Activated CD8-positive, alpha-beta memory T cell treated with anti-CD3 and anti-CD28 coated beads, Interleukin-2, amount 50 U/mL, for 24 hours (primary cell): ENCODE results near the gene ADAMTS3.

Experiments used
- DNase-seq: peaks from one replicate; pipeline ENCODE4 v3.0.0-alpha.2; 2020; ENCODE audit errors: extremely low read depth

ADAMTS3 gene

DNA sequence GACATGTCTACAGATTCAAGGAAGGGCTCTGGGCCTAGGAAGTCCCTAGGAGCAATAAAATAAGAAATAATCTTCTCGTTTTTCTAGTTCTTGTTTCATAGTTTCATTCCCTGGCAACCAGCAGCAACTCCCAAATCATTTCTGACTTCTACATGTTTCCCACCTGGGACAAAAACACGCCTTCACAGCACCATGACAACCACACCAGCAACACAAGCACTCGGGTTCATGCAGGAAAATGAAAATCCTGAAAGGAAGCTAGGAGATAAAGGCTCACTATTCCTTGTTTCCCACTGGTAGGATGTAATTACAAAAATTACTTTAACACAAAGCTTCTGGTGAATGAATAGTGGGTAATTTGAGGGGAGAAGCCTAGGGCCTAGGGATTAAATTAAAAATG is 158.9 kb downstream of the ADAMTS3 start:
- no peak for DNase-seq

DNA sequence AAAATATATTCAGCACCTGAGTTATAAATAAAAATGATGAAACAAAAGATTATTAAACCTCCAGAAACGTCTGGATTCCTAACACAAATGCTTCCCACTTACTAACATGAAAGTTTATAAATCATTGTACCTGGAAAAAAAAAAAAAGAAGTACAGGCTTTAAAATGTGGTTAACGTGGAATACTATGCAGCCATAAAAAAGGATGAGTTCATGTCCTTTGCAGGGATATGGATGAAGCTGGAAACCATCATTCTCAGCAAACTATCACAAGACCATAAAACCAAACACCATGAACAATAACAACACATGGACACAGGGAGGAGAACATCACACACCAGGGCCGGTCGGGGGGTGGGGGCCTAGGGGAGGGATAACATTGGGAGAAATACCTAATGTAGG is 160.5 kb downstream of the ADAMTS3 start:
- no peak for DNase-seq

DNA sequence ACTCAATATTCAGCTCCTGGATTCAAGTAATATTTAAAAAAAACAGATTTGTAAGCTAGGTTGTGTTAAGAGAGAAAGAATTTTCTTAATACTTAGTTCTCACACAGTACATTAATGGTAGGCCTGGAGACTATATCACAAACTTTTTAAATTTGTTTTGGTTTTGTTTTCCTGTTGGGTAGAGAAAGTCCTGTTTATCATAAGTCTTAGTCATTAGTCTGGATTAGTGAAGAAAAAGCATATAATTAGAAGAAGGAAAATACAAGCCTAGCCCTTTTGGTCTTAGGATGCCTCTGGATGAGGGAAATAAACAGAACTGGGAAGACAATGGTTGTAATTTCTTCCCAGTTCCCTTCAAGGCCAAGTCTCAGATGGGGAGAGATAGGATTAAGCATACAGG is 163.6 kb downstream of the ADAMTS3 start:
- no peak for DNase-seq

DNA sequence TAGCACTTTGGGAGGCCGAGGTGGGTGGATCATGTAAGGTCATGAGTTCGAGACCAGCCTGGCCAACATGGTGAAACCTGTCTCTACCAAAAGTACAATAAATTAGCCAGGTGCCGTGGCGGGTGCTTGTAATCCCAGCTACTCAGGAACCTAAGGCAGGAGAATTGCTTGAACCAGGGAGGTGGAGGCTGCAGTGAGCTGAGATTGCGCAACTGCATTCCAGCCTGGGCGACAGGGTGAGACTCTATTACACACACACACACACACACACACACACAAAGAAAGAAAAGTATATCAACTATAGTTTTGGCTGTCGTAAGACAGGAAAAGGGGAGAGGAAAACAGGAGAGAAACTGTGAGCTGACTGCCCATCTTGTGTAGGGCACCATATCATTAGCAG is 171.7 kb downstream of the ADAMTS3 start:
- DNase-seq, result no peak

DNA sequence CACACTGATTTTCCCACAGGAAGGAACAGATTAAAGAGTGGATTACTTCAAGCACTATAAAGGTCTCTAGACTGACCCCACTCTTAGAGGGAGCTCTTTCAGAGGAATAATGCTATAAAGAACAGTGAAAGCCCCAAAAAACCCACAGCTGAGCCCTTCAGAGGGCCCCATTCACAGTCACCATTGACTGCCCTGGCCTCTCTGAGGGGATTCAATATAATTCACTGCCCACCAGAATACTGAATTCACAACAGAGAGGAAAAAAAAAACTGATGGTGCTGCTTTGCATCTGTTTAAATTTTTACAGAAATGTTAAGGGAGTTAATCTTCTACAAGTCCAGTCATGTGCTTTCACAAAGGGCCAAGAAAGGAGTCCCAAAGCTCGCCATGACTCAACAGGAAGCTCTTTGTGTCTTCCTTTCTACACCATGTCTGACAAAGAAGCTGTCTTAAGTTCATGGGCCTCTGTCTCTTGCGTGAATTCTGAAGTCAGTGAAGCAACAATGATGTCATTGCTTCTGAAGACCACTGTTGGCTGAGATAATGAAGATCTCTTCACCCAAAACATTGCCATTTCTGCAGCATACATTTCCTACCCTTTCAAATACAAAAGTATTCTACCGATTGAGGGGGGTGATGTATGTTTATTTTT is 174.9 kb downstream of the ADAMTS3 start:
- DNase-seq, result no peak

DNA sequence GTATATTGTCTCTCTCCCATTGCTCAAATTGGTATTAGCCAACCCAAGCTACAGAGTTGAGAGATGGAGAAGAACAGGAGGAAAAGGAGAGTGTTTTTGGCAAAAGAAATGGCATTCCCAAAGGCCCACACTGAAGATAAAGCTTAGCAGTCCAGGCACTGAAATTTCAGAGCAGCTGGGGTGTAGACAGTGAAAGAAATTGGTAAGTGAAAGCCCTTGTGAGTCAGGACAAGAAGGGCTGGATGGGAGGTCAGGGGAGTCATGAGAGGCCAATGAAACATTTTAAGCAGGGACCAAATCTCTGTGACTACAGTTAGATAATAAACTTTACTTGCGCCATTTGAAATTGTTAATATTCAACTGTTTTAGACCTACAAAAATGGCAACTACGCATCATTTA is 177.7 kb downstream of the ADAMTS3 start:
- DNase-seq, result no peak

DNA sequence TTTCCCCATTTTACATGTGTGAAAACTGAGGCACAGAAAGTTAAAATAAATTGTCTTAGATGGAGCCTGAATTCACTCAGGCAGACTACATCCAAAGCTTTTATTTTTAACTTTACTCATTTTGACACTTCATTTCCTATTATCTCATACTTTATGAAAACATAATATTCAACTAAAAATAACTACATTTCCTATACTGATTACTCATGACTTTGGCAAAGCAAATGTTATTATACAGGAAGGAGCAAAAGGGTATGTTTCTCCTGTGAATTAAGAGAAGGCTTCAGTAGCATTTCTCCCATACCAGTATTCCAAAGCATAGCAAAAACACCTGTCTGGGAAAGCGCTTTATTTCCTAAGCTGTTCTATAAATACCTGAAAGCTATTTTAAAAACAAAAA is 178.6 kb downstream of the ADAMTS3 start:
- DNase-seq, result no peak

DNA sequence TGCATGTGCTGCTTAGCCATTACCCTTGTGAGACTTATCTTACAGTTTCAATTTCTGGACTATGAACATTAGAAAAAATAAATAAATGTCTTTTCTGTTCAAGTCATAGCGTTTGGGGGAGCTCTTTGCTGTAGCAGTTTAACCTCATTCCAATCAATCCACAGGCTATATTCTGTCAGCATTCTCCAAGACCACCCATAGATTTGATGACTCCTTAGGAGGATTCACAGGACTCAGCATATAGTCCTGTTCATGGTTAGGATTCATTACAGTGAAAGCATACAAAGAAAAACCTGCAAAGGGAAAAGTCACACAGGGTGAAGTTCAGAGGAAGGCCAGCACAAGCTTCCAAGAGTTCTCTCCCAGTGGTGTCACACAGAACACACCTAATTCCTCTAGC is 180.5 kb downstream of the ADAMTS3 start:
- no peak for DNase-seq

DNA sequence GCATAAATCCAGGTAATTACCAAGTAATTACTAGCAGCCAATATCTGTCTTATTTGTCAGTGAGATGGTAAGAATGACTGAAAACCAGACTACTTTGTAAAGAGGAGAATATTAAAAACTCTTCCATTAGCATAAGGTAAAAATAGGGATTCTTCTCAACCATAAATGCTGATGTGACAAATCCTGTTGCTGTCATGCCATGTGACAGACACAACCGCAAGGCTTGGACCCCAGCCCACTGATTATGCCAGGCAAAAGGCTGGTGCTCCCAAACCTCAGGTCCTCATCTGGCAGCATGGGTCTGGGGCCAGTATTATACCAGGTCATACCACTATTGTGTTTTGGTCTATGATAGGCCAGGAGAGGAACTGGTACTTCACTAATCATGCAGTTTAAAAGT is 181.1 kb downstream of the ADAMTS3 start:
- no peak for DNase-seq

DNA sequence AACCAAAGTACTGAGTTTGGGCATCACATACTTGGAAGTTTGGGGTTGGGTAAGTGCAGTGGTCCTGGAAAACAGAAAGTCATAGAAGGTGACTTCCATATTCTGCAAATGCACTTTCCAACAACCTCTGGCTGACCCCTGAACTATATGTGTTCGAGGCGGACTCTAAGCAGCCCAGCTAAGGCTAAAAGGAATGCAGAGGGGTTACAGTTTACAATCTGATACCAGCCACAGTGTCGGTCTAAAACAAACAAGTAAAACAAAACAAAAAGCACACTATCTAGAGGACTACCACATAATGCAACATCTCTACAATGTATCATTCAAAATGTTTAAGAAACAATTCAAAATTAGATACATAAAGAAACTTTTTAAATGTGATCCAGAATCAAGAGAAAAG is 185.6 kb downstream of the ADAMTS3 start:
- DNase-seq, result no peak

DNA sequence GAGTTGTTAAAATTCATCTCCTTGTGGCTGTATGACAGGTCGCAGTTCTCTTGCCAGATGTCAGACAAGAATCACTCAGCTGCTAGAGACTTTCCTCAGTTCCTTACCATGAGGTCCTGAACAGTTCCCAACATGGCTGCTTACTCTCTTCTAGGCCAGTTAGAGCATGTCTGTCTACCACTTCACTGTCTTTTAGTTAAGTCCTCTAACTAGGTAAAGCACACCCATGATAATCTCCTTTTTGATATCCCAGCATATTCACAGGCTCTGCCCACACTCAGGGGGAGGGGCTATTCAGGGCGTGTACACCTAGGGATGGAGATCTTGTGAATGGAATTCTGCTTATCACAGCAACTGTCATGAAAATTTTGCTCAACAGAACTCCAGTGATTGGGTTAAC is 190.1 kb downstream of the ADAMTS3 start:
- DNase-seq, result no peak

DNA sequence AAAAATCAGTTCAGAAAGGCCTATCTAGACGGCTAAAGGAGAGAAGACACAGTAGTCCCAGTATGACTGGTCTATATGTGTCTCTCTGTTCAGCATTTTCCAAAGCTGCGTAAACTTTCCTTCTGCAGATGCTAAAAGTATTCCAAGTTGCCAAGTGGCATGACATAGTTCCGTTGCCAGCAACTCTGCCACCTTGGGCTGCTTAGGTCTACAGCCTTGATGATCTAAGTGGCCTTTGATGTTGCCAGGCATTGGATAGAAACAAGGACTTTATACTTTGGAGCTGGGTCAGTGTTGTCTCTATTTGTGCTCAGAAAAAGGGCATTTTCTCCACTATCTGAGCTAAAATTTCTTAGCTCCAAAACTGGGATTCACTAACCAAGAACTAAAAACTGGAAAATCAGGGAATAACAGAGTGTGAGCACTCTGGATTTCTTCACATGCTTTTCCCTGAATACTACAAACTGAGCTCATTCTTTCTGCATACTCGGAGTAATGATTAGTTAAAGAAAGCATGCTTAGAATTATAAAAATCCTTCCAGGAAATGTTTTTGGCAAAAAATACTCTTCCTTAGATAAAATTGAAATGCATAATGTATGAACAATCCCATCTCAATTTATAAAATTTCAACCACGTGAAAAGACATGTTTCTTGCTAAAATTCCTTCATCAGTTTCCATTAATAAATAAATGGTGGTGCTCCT is 191.4 kb downstream of the ADAMTS3 start:
- DNase-seq, result no peak

DNA sequence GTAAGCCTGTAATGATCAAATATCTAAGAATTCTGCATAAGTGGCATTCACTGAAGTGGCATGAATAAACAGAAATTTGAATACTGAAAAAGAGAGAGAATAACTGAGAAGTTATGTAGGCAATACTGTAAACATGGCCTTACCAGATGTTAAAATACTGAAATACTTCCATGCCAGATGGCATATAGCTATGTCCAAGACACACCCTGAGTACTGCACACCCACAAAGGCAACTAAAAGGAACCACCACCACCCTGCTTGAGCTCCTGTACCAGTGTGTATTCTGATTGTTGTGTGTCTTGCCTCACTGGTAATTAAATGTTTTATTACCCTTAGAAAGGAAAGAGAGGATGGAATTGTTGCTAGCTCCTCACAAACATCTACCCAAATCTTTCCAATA is 192.1 kb downstream of the ADAMTS3 start:
- no peak for DNase-seq

DNA sequence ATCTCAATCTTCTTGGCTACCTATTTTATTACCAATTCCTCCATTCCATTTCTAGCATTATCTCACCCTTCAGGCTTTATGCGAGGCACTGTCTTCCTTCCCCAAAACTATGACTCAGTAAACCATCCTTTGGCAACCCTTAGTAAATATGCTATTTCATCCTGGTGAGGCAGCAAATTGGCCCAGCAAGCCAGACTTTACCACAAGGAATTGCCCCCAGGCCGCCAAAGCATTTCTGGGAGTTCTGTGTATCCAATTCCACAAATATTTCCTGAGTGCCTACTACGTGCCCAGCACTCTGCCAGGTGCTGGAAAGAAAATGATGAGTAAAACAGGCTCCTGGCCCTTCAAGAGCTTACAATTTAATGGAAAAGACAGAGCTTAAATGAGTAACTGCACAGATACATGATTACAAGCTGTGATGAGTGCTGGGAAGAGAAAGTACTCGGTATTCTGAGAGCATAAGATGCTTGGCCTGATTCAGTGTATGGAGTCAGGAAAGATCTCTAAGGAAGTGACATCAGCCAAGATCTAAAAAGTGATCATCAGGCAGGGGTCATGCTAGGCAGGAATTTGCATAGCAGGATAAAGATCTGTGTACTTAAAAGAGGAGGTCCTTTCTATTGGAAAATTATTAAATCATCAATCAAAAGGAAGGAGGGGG is 193.8 kb downstream of the ADAMTS3 start:
- DNase-seq, result no peak

DNA sequence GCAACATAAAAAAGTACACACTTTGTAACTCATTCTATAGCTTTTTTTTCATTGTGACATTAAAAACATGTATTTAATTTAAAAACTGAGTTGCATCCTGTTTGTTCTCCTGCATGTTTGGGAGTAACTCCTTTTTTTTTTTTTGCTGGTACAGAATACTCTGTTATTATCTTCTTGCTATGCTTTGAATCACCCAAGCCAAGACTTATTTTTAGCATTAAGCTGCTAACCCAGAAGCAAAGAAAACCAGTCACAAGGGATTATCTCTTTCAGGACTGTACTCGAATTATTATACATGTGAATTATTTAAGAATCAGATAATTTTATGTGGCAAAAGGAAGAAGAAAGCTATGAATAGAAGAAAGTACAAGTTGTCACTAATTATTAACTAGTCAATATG is 194.9 kb downstream of the ADAMTS3 start:
- DNase-seq, result no peak

DNA sequence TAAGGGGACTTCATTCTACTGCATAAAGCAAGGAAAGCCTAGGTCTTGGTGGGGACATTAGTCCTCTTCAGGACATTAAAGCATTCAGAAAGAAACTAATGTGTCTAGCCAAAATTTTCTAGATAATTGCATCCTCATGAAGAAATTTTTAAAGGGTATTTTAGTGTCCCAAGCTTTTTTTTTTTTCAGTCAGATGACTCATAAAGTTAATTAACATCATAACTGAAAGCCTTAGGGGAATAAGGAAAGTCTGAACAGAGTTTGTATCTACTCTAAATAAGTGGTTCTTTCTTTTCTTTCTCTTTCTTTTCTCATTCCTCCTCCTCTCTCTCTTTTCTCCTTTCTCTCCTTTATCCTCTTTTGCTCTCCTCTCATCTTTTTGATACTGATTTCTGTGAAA is 202.4 kb downstream of the ADAMTS3 start:
- DNase-seq, result no peak

DNA sequence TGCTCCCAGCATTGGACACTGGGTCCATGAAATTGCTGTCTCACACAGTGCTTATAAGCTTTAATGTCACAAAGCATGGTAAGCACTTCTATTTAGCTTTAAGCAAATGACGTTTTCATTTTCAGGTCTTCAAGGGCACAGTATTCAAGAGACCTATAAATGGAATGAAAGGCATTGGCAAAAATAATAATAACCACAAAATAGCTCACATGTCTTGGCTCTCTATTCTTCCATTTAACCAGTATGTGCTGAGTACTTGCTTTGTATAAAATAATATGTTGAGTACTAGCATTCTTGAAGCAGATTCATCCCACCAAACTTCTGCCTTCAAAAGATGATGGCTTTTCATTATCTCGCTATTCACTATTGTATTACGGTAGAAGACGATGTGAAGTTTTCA is 203.0 kb downstream of the ADAMTS3 start:
- no peak for DNase-seq

DNA sequence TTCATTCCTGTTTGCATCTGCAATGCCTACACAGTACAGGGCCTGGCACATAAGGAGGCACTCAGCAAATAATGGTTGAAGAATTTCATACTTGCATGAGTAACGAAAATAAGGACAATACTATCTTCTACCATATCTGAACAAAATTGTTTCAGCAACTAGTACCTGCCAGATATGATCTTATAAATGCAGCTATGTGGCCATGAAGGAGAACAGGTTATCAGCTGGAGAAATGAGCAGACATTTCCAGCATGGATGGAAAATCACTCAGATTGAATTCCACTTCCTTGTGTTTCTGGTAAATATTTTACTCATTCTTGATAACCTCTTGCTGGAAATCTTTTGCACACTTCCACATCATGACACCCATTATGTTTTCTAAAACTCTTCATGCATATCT is 204.0 kb downstream of the ADAMTS3 start:
- no peak for DNase-seq

DNA sequence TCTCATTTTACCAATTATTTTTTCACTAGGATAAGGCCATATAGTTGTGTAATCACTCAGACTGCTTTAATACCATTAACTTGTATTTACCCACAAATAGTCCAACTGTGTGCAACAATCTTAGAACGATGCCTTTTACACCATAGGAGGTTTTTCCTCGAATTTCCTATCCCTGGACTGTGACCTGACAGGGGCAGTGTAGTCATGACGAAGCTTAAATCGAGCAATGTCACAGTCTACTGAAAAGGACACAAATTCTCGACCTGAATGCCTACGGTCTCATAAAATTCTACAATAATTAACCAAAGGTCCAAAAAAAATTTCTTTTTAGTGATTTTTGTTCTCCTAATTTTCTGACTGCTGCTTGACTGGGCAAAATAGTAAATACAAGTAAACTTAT is 208.9 kb downstream of the ADAMTS3 start:
- DNase-seq, result no peak

DNA sequence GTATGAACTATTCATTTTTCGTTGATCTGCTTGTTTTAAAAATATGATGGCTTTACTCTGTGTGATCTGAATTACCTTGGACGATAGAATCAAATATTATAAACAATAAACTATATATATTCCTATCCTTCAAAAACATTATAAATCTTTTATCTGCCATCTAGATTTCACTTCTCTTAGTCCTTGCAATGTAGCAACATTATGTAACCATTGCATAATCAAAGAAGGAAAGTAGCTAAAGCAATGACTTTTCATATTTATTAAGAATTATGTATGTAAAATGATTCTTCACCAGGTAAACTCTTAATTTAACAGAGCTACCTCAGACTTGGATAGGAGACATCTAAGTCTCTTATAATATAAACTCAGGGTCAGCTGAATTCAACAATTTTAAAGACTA is 210.5 kb downstream of the ADAMTS3 start:
- DNase-seq, result no peak

DNA sequence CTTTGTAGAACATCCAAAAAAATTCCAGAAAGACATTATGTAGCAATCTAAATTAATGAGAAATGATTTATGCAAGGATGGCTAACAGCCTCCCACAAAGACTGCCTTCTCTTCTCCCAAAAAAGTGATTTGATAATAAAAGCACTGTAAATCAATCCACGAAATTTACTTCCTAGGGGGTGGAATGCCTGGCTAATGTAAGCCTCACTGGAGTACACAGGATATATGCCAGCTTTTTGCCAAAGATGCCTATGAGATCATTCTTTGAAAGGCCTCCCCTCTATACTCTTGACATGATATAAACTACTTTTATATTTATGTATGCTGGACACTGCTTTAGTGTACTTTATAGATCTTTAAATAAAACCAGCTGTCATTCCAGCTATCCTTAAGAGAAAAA is 211.1 kb downstream of the ADAMTS3 start:
- DNase-seq, result no peak

DNA sequence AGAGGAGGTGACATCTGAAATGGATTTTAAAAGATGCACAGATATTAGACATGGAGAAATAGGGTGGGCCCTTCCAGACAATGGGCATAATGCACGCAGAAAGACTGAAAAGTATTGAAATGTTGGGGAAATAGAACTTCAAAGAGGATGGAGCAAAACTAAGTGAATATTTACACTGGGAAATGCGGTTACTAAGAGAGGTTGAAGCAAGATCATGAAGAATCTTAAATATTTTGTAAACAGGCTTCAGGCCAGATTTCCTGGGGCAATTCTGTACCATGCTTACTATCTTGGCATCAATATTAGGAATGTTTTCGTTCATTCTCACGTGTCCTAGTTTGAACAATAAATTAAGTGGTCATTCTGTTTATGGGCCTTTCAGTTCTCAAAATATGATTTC is 216.3 kb downstream of the ADAMTS3 start:
- no peak for DNase-seq

DNA sequence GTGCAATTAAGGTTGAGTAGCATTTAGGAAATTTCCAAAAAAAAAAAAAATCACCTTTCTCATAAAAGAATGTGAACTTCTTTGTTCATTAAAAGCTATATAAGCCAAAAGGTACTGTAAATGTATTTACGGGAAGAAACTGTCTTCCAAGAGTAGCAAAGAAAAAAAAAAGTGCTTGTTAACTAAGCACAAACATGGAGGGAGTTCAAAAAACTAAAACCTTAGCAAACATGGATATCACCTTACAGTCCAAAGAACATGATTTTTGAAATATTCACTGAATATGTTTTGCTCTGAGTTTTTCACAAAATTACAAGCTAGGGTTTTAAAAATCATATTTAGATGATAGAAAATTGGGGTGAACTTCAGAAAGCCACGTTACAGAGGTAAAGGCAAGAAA is 217.5 kb downstream of the ADAMTS3 start:
- DNase-seq, result no peak
